SK-N-SH (cell line): Measurements from ENCODE around the gene CDH23. TPM values are rescaled to one million over a fixed set of nuclear protein-coding genes. Genes with fewer than 3 reads are reported as not detected.

Experiments
- CTCF ChIA-PET: fragments of 300-600, 350-600 bp; formaldehyde crosslinking; extraction: SDS; loops from one replicate; lab custom pipeline; 2021; lab: Yijun Ruan, JAX
- POLR2A ChIA-PET: fragments of 350-600 bp; sonication (Branson Sonifier 250); formaldehyde crosslinking; extraction: SDS; loops from one replicate; lab custom pipeline; 2020; ENCODE audit warnings: antibody characterized with exemption, inconsistent platforms; lab: Yijun Ruan, JAX
- DNase-seq: peaks from one replicate; pipeline ENCODE4 v3.0.0; 2012
- H2AFZ ChIP-seq: fragments of 200-600 bp; sonication (generic); 2 replicates; pipeline ENCODE4 v1.8.1; 2016; ENCODE audit warnings: antibody characterized with exemption, mild to moderate bottlenecking, low read depth
- H3F3A ChIP-seq: fragments of 200-600 bp; sonication (generic); replicated peaks from 2 replicates; pipeline ENCODE3; 2016; ENCODE audit warnings: antibody characterized with exemption, mild to moderate bottlenecking; ENCODE audit not compliant: insufficient read depth
- H3K27ac ChIP-seq, 2 experiments: fragments of 200-500 bp in 1 of 2; fragments of 200-600 bp in 1 of 2; sonication (Bioruptor generic) in 1 of 2; sonication (generic), shearing (Covaris generic) in 1 of 2; 2 replicates each; pipeline versions ENCODE4 v1.5.1 to v1.6.1; 2014 to 2016; ENCODE audit warnings: low read depth in 2 of 2, inconsistent platforms in 1 of 2, low read length in 1 of 2, mild to moderate bottlenecking in 1 of 2, mixed read lengths in 1 of 2
- H3K27me3 ChIP-seq: fragments of 200-600 bp; sonication (generic), shearing (Covaris generic); 2 replicates; pipeline ENCODE4 v1.6.1; 2016; ENCODE audit warnings: mixed run types; ENCODE audit not compliant: insufficient read depth
- H3K36me3 ChIP-seq, 2 experiments: fragments of 200-500 bp in 1 of 2; fragments of 200-600 bp in 1 of 2; sonication (Bioruptor generic) in 1 of 2; sonication (generic) in 1 of 2; replicated peaks in 1 of 2; 2 replicates each; pipeline versions ENCODE3 to v1.5.1; 2014 to 2016; ENCODE audit warnings: low read length in 1 of 2, mild to moderate bottlenecking in 1 of 2; ENCODE audit not compliant: insufficient read depth in 2 of 2, control insufficient read depth in 1 of 2
- H3K4me1 ChIP-seq, 2 experiments: fragments of 200-500 bp in 1 of 2; fragments of 200-600 bp in 1 of 2; sonication (Bioruptor generic) in 1 of 2; sonication (generic), shearing (Covaris generic) in 1 of 2; 2 replicates each; pipeline versions ENCODE4 v1.5.1 to v1.6.1; 2014 to 2016; ENCODE audit warnings: low read depth in 1 of 2, low read length in 1 of 2, mixed run types in 1 of 2; ENCODE audit not compliant: insufficient read depth in 2 of 2, control insufficient read depth in 1 of 2
- H3K4me2 ChIP-seq: fragments of 200-600 bp; sonication (generic), shearing (Covaris generic); 2 replicates; pipeline ENCODE4 v1.6.1; 2017; ENCODE audit warnings: mixed run types
- H3K4me3 ChIP-seq, 2 experiments: fragments of 200-500 bp in 1 of 2; fragments of 200-600 bp in 1 of 2; sonication (Bioruptor generic) in 1 of 2; sonication (generic), shearing (Covaris generic) in 1 of 2; 2 replicates each; pipeline versions ENCODE4 v1.5.1 to v1.8.1; 2014 to 2016; ENCODE audit warnings: low read depth in 2 of 2, inconsistent platforms in 1 of 2, low read length in 1 of 2, mild to moderate bottlenecking in 1 of 2, mixed read lengths in 1 of 2, moderate library complexity in 1 of 2
- H3K79me2 ChIP-seq: fragments of 200-600 bp; sonication (generic); 2 replicates; pipeline ENCODE4 v1.8.1; 2017; ENCODE audit warnings: mild to moderate bottlenecking; ENCODE audit not compliant: insufficient read depth
- H3K9ac ChIP-seq: fragments of 200-600 bp; sonication (generic); 2 replicates; pipeline ENCODE4 v1.6.1; 2017; ENCODE audit warnings: mixed run types
- H3K9me2 ChIP-seq: fragments of 200-600 bp; sonication (generic); 2 replicates; pipeline ENCODE4 v1.6.1; 2017; ENCODE audit warnings: mixed run types
- H3K9me3 ChIP-seq: fragments of 200-600 bp; sonication (generic); 2 replicates; pipeline ENCODE4 v1.6.1; 2017; ENCODE audit warnings: mixed run types, mild to moderate bottlenecking, moderate library complexity
- H4K20me1 ChIP-seq: fragments of 200-600 bp; sonication (generic); 2 replicates; pipeline ENCODE4 v1.6.1; 2017; ENCODE audit warnings: mild to moderate bottlenecking, mixed run types; ENCODE audit not compliant: insufficient read depth
- ELF1 ChIP-seq: IDR thresholded peaks from 2 replicates; pipeline ENCODE4 v1.4.0; 2012
- EZH2phosphoT487 ChIP-seq: fragments of 200-600 bp; sonication (generic); IDR thresholded peaks from 2 replicates; pipeline ENCODE4 v1.6.1; 2017; ENCODE audit warnings: low read depth, mixed run types, mild to moderate bottlenecking, antibody characterized with exemption, moderate library complexity, borderline replicate concordance
- FOSL2 ChIP-seq: IDR thresholded peaks from 2 replicates; pipeline ENCODE4 v1.4.0; 2012; ENCODE audit warnings: low read depth, mild to moderate bottlenecking, moderate library complexity, borderline replicate concordance
- JUND ChIP-seq: IDR thresholded peaks from 2 replicates; pipeline ENCODE4 v1.4.0; 2012
- RAD21 ChIP-seq: IDR thresholded peaks from 2 replicates; pipeline ENCODE4 v1.6.1; 2012; ENCODE audit warnings: mild to moderate bottlenecking, low read length
- REST ChIP-seq: IDR thresholded peaks from 2 replicates; pipeline ENCODE4 v1.6.1; 2012; ENCODE audit warnings: mild to moderate bottlenecking, low read depth, low read length, moderate library complexity
- RFX5 ChIP-seq: IDR thresholded peaks from 2 replicates; pipeline ENCODE4 v1.6.1; 2012; ENCODE audit warnings: mild to moderate bottlenecking, improper control_type of control experiment, low read length
- RXRA ChIP-seq: IDR thresholded peaks from 2 replicates; pipeline ENCODE4 v1.4.0; 2012; ENCODE audit warnings: low read depth, mild to moderate bottlenecking, borderline replicate concordance
- SIN3A ChIP-seq: IDR thresholded peaks from 2 replicates; pipeline ENCODE4 v1.6.1; 2012; ENCODE audit warnings: low read depth, mild to moderate bottlenecking, low read length, moderate library complexity, borderline replicate concordance
- SMC3 ChIP-seq: IDR thresholded peaks from 2 replicates; pipeline ENCODE4 v1.6.1; 2012; ENCODE audit warnings: low read depth, low read length, improper control_type of control experiment
- TAF1 ChIP-seq: IDR thresholded peaks from 2 replicates; pipeline ENCODE4 v1.6.1; 2012; ENCODE audit warnings: low read depth, mild to moderate bottlenecking, low read length, moderate library complexity, borderline replicate concordance
- TCF12 ChIP-seq: IDR thresholded peaks from 2 replicates; pipeline ENCODE4 v1.4.0; 2012
- WGBS: methylation state at CpG from one replicate; pipeline ENCODE4 v1.1.6; 2017; ENCODE audit warnings: low lambda C conversion rate; 5-methylcytosine and 5-hydroxymethylcytosine counted together
- polyA plus RNA-seq, 3 experiments: library from polyadenylated mRNA; depleted of rRNA; stranded (reverse); fragments of >200 nt; gene quantifications; 2 replicates each; pipeline ENCODE4 v1.2.3, GENCODE V29; 2012

The CDH23 gene
- polyA plus RNA-seq, 1 of the 3 experiments (the other 2 are of a cell fraction): 0.03 TPM

GRCh38 chr10:71648933-71649320, 252.2 kb downstream of the CDH23 start:
- POLR2A ChIA-PET: no interaction called here
- H3K4me3 ChIP-seq: no peak overlapping the region
- H3K9ac ChIP-seq: no peak overlapping the region
- H2AFZ ChIP-seq: no peak overlapping the region
- WGBS: 65% methylated on average over 7 of the region's 7 CpGs
- DNase-seq: no peak
- no peaks in the 10 kb centered on the region; the same call in none of the 2 replicates for H3K27me3 ChIP-seq
- TF ChIP-seq JUND (no peak), TAF1 (no peak)
- H3K9me3 ChIP-seq: no peaks in the 10 kb centered on the region
- H3K9me2 ChIP-seq: no peaks in the 10 kb centered on the region
- no peak overlapping the region for H3K4me2 ChIP-seq
- H3K79me2 ChIP-seq: no peaks in the 10 kb centered on the region
- no peaks in the 10 kb centered on the region for H4K20me1 ChIP-seq
- H3K27ac ChIP-seq: no peak overlapping the region
- CTCF ChIA-PET: interaction anchor here (0.9 to 4.7 kb wide), 5 partner anchors 10 to 329 kb away, joined by 3 to 24 read pairs (median 4); partner anchors contain the start of gene CDH23
- H3K4me1 ChIP-seq: peaks cover 0 to 20% of the 10 kb centered on the region in 2 experiments; a peak in 1 of 4 replicates
- H3F3A ChIP-seq: no peaks in the 10 kb centered on the region
- no peaks in the 10 kb centered on the region for H3K36me3 ChIP-seq

GRCh38 chr10:71649631-71650030, 252.9 kb downstream of the CDH23 start:
- POLR2A ChIA-PET: no interaction called here
- Histone ChIP-seq H2AFZ (no peak overlapping the region), H3K79me2 (no peaks in the 10 kb centered on the region), H3K9me3 (no peaks in the 10 kb centered on the region), H3K9ac (no peak overlapping the region)
- TF ChIP-seq RXRA (no peak), ELF1 (no peak), RAD21 (no peak), SMC3 (no peak), RFX5 (no peak), TCF12 (no peak), REST (no peak), EZH2phosphoT487 (no peak), FOSL2 (no peak), SIN3A (no peak), JUND (no peak)
- TF ChIP-seq, all 33 proteins: peak for 0
- no peak overlapping the region for H3K4me2 ChIP-seq
- H3K4me1 ChIP-seq: peaks cover 0 to 20% of the 10 kb centered on the region in 2 experiments; a peak in 1 of 4 replicates
- no peaks in the 10 kb centered on the region for H3K9me2 ChIP-seq
- H4K20me1 ChIP-seq: no peaks in the 10 kb centered on the region
- no peaks in the 10 kb centered on the region; the same call in none of the 2 replicates for H3K27me3 ChIP-seq
- no peaks in the 10 kb centered on the region for H3K36me3 ChIP-seq
- H3K4me3 ChIP-seq: no peak overlapping the region
- CTCF ChIA-PET: interaction anchor here (0.9 to 4.7 kb wide), 3 partner anchors 9 to 59 kb away, joined by 3 to 24 read pairs (median 4); no protein-coding TSS in a partner anchor
- no peak overlapping the region for H3K27ac ChIP-seq
- 67% methylated on average over 3 of the region's 4 CpGs for WGBS
- H3F3A ChIP-seq: no peaks in the 10 kb centered on the region
- no peak for DNase-seq
